Gastroesophageal sphincter (tissue), 3 donors: Measurements from ENCODE around the gene VWA3B.

Experiments
- CTCF ChIP-seq, 4 experiments: fragments of 200-600 bp in 2 of 4; fragments of 450-650 bp in 2 of 4; sonication (generic) in 1 of 4; IDR thresholded peaks; one replicate each; pipeline ENCODE4 v1.5.1; 2017 to 2019; ENCODE audit warnings: antibody characterized with exemption in 4 of 4, mild to moderate bottlenecking in 2 of 4, moderate library complexity in 2 of 4
- EP300 ChIP-seq: sonication (generic); formaldehyde crosslinking; IDR thresholded peaks from one replicate; pipeline ENCODE4 v1.6.1; 2017; ENCODE audit warnings: antibody characterized with exemption, mild to moderate bottlenecking
- POLR2A ChIP-seq, 2 donors: fragments of 450-650 bp; IDR thresholded peaks; one replicate each; pipeline ENCODE4 v1.6.1; 2017; ENCODE audit warnings: antibody characterized with exemption in 2 of 2, mild to moderate bottlenecking in 2 of 2, moderate library complexity in 1 of 2
- POLR2AphosphoS5 ChIP-seq: sonication (generic); formaldehyde crosslinking; IDR thresholded peaks from one replicate; pipeline ENCODE4 v1.6.1; 2017; ENCODE audit warnings: antibody characterized with exemption

GRCh38 chr2:98099939-98100743 is 13.2 kb downstream of the VWA3B start:
- TF ChIP-seq POLR2AphosphoS5 (no peak), CTCF (IDR thresholded peaks at IDR 0.05) (no peak), POLR2A (IDR thresholded peaks at IDR 0.05) (no peak), EP300 (no peak)
